MM.1S (cell line): ENCODE data around the gene ZNF282.
A peak's percentile ranks its signal among the peaks of the same experiment; 100 is the strongest.

Experiments used
- DNase-seq: peaks from one replicate; pipeline ENCODE4 v3.0.0-alpha.2; 2015
- H2AFZ ChIP-seq: fragments of 300-600 bp; sonication (generic); 2 replicates; pipeline ENCODE4 v1.6.0; 2016; ENCODE audit warnings: antibody characterized with exemption, low read length
- H3F3A ChIP-seq: fragments of 300-600 bp; sonication (generic); 2 replicates; pipeline ENCODE4 v1.6.1; 2016; ENCODE audit warnings: mild to moderate bottlenecking, antibody characterized with exemption, low read length, moderate library complexity, mixed read lengths; ENCODE audit not compliant: insufficient read depth
- H3K27ac ChIP-seq: fragments of 300-600 bp; sonication (generic); 2 replicates; pipeline ENCODE4 v1.5.1; 2016; ENCODE audit warnings: mild to moderate bottlenecking, low read length
- H3K27me3 ChIP-seq: fragments of 300-600 bp; sonication (generic); replicated peaks from 2 replicates; pipeline ENCODE4 v1.6.0; 2016; ENCODE audit warnings: low read length; ENCODE audit not compliant: insufficient read depth
- H3K36me3 ChIP-seq: fragments of 300-600 bp; sonication (generic); replicated peaks from 2 replicates; pipeline ENCODE4 v1.6.1; 2016; ENCODE audit warnings: mild to moderate bottlenecking, low read length, mixed read lengths; ENCODE audit not compliant: insufficient read depth
- H3K4me1 ChIP-seq: fragments of 300-600 bp; sonication (generic); 2 replicates; pipeline ENCODE4 v1.6.1; 2016; ENCODE audit warnings: low read length, mixed read lengths
- H3K4me2 ChIP-seq: fragments of 300-600 bp; sonication (generic); 2 replicates; pipeline ENCODE4 v1.6.0; 2016; ENCODE audit warnings: low read depth, low read length
- H3K4me3 ChIP-seq: fragments of 300-600 bp; sonication (generic); 2 replicates; pipeline ENCODE4 v1.5.1; 2016; ENCODE audit warnings: low read length, mixed read lengths
- H3K79me2 ChIP-seq: fragments of 300-600 bp; sonication (generic); 2 replicates; pipeline ENCODE4 v1.6.1; 2016; ENCODE audit warnings: mixed run types, low read length, mixed read lengths
- H3K9ac ChIP-seq: fragments of 300-600 bp; sonication (generic); 2 replicates; pipeline ENCODE4 v1.6.1; 2016; ENCODE audit warnings: low read length, mixed read lengths
- H3K9me2 ChIP-seq: fragments of 300-600 bp; sonication (generic); replicated peaks from 2 replicates; pipeline ENCODE4 v1.6.1; 2016; ENCODE audit warnings: mild to moderate bottlenecking, low read length, mixed read lengths; ENCODE audit not compliant: insufficient read depth
- H3K9me3 ChIP-seq: fragments of 300-600 bp; sonication (generic); replicated peaks from 2 replicates; pipeline ENCODE4 v1.6.1; 2016; ENCODE audit warnings: mild to moderate bottlenecking, low read length, mixed read lengths; ENCODE audit not compliant: insufficient read depth
- H4K20me1 ChIP-seq: fragments of 300-600 bp; sonication (generic); 2 replicates; pipeline ENCODE4 v1.6.1; 2016; ENCODE audit warnings: mild to moderate bottlenecking, low read length, moderate library complexity, mixed read lengths; ENCODE audit not compliant: insufficient read depth
- EZH2 ChIP-seq: fragments of 300-600 bp; sonication (generic); optimal IDR thresholded peaks from 2 replicates; pipeline ENCODE3; 2017; ENCODE audit warnings: low read depth, mild to moderate bottlenecking, antibody characterized with exemption, low read length, mixed read lengths
- EZH2phosphoT487 ChIP-seq: fragments of 300-600 bp; sonication (generic); IDR thresholded peaks from 2 replicates; pipeline ENCODE4 v1.6.1; 2018; ENCODE audit warnings: antibody characterized with exemption, low read length
- TF ChIP-seq, protein P1 (sequence below): fragments of 300-600 bp; sonication (generic); IDR thresholded peaks from 2 replicates; pipeline ENCODE4 v1.5.1; 2016; ENCODE audit warnings: antibody characterized with exemption, low read length, mixed read lengths

ZNF282 gene

DNA sequence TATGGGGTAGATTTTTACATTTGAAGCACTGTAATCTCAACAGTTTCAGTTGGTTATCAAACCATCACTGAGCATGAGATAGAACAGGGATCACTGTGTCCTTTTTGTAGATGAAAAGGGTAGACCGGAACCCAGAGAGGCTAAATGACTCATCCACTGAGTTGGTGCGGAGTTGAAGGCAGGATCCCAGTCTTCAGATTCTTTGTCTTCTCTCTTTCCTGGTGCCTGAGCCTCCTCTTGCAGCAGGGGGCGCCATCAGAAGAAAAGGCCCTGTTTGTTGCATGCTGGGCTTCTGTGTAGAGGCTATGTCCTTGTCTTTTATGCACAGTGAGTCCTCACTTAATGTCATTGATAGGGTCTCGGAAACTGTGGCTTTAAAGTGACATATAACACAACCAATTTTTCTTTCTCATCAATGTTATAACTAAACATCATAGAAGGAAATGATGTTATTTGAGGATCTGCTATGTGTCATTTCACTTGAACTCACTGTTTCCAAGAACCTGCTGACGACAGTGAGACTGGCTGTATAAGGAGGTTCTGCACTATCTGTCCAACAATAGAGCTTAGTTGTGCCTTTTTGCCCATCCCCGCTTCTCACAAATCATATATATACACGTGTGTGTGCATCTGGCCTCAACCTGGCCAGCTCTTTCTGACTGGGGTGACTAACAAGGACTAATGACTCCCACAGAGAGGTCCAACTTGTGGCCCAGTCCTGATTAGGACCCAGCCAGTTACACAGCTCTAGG, 14.3 kb downstream of the ZNF282 start:
- no peak overlapping the region for H3K4me3 ChIP-seq
- no peaks in the 10 kb centered on the region for H3K9me3 ChIP-seq
- no peak overlapping the region for H3K27ac ChIP-seq
- H3K9me2 ChIP-seq = no peaks in the 10 kb centered on the region
- H3K27me3 ChIP-seq = no peaks in the 10 kb centered on the region
- no peak overlapping the region for H2AFZ ChIP-seq
- no peak overlapping the region for H3K9ac ChIP-seq
- H3K79me2 ChIP-seq = peaks cover 3% of the 10 kb centered on the region; the same call in 1 of the 2 replicates
- no peak overlapping the region for H3K4me2 ChIP-seq
- peak; percentile 53 for DNase-seq
- H4K20me1 ChIP-seq = no peaks in the 10 kb centered on the region
- H3F3A ChIP-seq = no peaks in the 10 kb centered on the region
- H3K4me1 ChIP-seq = no peaks in the 10 kb centered on the region
- peaks cover 14% of the 10 kb centered on the region; the same call in 1 of the 2 replicates for H3K36me3 ChIP-seq
- TF ChIP-seq, protein P1, sequence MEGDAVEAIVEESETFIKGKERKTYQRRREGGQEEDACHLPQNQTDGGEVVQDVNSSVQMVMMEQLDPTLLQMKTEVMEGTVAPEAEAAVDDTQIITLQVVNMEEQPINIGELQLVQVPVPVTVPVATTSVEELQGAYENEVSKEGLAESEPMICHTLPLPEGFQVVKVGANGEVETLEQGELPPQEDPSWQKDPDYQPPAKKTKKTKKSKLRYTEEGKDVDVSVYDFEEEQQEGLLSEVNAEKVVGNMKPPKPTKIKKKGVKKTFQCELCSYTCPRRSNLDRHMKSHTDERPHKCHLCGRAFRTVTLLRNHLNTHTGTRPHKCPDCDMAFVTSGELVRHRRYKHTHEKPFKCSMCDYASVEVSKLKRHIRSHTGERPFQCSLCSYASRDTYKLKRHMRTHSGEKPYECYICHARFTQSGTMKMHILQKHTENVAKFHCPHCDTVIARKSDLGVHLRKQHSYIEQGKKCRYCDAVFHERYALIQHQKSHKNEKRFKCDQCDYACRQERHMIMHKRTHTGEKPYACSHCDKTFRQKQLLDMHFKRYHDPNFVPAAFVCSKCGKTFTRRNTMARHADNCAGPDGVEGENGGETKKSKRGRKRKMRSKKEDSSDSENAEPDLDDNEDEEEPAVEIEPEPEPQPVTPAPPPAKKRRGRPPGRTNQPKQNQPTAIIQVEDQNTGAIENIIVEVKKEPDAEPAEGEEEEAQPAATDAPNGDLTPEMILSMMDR = peak; percentile 78
- no peak for TF ChIP-seq EZH2phosphoT487

DNA sequence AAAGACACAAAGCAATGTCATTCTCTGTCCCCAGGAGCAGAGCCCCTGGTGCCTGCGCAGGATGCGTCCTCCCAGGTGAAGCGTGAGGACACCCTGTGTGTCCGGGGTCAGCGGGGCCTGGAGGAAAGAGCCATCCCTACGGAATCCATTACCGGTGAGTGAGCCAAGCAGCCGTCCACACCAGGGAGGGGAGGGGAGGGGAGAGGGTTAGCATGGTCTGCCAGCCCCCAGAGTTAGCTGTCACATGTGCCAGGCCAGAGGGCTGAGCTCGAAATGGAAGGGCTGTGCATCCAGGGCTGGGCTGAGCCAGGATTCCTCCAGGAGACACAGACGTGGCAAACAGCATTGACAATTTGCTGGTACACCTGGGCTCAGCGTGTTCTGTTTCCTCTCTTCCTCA, 15.2 kb downstream of the ZNF282 start:
- H2AFZ ChIP-seq = no peak overlapping the region
- H3K79me2 ChIP-seq = 0 out of 2 replicates have a peak, but pooled peaks cover 3% of the 10 kb centered on the region
- no peak for DNase-seq
- H3K27me3 ChIP-seq = no peaks in the 10 kb centered on the region
- H3K4me3 ChIP-seq = no peak overlapping the region
- TF ChIP-seq EZH2 (no peak), EZH2phosphoT487 (no peak)
- TF ChIP-seq, protein P1 = no peak
- H3K4me1 ChIP-seq = no peaks in the 10 kb centered on the region
- H3F3A ChIP-seq = no peaks in the 10 kb centered on the region
- H3K9ac ChIP-seq = no peak overlapping the region
- no peaks in the 10 kb centered on the region for H3K9me3 ChIP-seq
- H3K36me3 ChIP-seq = peaks cover 14% of the 10 kb centered on the region; the same call in 1 of the 2 replicates
- H4K20me1 ChIP-seq = no peaks in the 10 kb centered on the region
- H3K27ac ChIP-seq = no peak overlapping the region
- no peak overlapping the region for H3K4me2 ChIP-seq
- H3K9me2 ChIP-seq = no peaks in the 10 kb centered on the region

DNA sequence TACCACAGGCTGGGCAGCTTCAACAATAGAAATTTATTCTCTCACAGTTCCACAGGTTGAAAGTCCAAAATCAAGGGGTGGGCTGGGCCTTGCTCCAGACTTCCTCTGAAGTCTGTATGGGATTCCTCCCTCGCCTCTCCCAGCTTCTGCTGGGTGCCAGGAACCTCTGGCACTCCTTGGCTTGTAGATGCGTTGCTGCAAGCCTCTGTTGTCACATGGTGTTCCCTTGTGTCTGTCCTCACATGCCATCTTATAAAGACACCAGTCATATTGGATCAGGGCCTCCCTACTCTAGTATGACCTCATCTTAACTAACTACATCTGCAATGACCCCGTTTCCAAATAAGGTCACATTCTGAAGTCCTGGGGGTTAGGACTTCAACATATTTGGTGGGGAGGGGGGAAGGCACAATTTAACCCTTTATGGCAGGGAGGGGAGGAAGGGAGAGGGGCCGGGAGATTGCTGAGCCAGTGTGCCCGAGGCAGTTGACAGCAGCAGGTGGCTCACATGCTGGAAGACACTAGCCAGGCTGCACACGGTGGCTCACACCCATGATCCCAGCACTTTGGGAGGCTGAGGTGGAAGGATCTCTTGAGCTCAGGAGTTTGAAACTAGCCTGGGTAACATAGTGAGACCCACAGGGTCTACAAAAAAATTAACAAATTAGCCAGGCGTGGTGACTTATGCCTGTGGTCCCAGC, 18.8 kb downstream of the ZNF282 start:
- H3K27me3 ChIP-seq = no peaks in the 10 kb centered on the region
- no peak overlapping the region for H3K4me3 ChIP-seq
- H2AFZ ChIP-seq = no peak overlapping the region
- no peaks in the 10 kb centered on the region for H3K4me1 ChIP-seq
- no peaks in the 10 kb centered on the region for H4K20me1 ChIP-seq
- H3K9me2 ChIP-seq = no peaks in the 10 kb centered on the region
- DNase-seq = no peak
- H3K9me3 ChIP-seq = no peaks in the 10 kb centered on the region
- no peak overlapping the region for H3K27ac ChIP-seq
- no peaks in the 10 kb centered on the region for H3F3A ChIP-seq
- peaks cover 14% of the 10 kb centered on the region; the same call in 1 of the 2 replicates for H3K36me3 ChIP-seq
- no peak for TF ChIP-seq EZH2phosphoT487
- TF ChIP-seq, protein P1 = no peak
- no peak overlapping the region for H3K9ac ChIP-seq
- H3K4me2 ChIP-seq = no peak overlapping the region
- H3K79me2 ChIP-seq = 0 out of 2 replicates have a peak, but pooled peaks cover 8% of the 10 kb centered on the region
